KMS-11 (cell line): ENCODE results near the gene MAPRE3.

Experiments used
- H2AFZ ChIP-seq: fragments of 200-600 bp; sonication (generic); 2 replicates; pipeline ENCODE4 v1.6.1; 2016; ENCODE audit warnings: antibody characterized with exemption, mixed run types, low read depth
- H3K27ac ChIP-seq: fragments of 200-600 bp; sonication (generic); 2 replicates; pipeline ENCODE4 v1.6.1; 2016; ENCODE audit warnings: mild to moderate bottlenecking, mixed run types
- H3K27me3 ChIP-seq: fragments of 200-600 bp; sonication (generic); 2 replicates; pipeline ENCODE4 v1.6.1; 2017; ENCODE audit warnings: mild to moderate bottlenecking, low read depth, mixed run types, moderate library complexity; ENCODE audit not compliant: insufficient read depth
- H3K36me3 ChIP-seq: fragments of 200-600 bp; sonication (generic); 2 replicates; pipeline ENCODE4 v1.6.1; 2017; ENCODE audit warnings: mild to moderate bottlenecking, mixed run types; ENCODE audit not compliant: insufficient read depth
- H3K4me1 ChIP-seq: fragments of 200-600 bp; sonication (generic); 2 replicates; pipeline ENCODE4 v1.6.1; 2016; ENCODE audit warnings: mild to moderate bottlenecking, low read depth, mixed run types; ENCODE audit not compliant: poor library complexity, severe bottlenecking
- H3K4me2 ChIP-seq: fragments of 200-600 bp; sonication (generic); 2 replicates; pipeline ENCODE4 v1.7.0; 2016; ENCODE audit warnings: mild to moderate bottlenecking, mixed run types
- H3K4me3 ChIP-seq: fragments of 200-600 bp; sonication (generic); IDR thresholded peaks from 2 replicates; pipeline ENCODE4 v1.6.1; 2017; ENCODE audit warnings: low read depth, low read length, mixed read lengths; ENCODE audit not compliant: insufficient read depth
- H3K79me2 ChIP-seq: fragments of 200-600 bp; sonication (generic); 2 replicates; pipeline ENCODE4 v1.6.1; 2016; ENCODE audit warnings: low read depth, mixed run types; ENCODE audit not compliant: insufficient read depth
- H3K9ac ChIP-seq: fragments of 200-600 bp; sonication (generic); 2 replicates; pipeline ENCODE4 v1.6.1; 2016; ENCODE audit warnings: mild to moderate bottlenecking, mixed run types
- H4K20me1 ChIP-seq: fragments of 200-600 bp; sonication (generic); 2 replicates; pipeline ENCODE4 v1.6.1; 2016; ENCODE audit warnings: mild to moderate bottlenecking, mixed run types; ENCODE audit not compliant: insufficient read depth
- TF ChIP-seq, protein P1 (sequence below): fragments of 200-600 bp; sonication (generic); conservative IDR thresholded peaks from 2 replicates; pipeline ENCODE4 v1.6.1; 2017; ENCODE audit warnings: low read depth, mild to moderate bottlenecking, antibody characterized with exemption, low read length, moderate library complexity, mixed read lengths

MAPRE3 gene

DNA sequence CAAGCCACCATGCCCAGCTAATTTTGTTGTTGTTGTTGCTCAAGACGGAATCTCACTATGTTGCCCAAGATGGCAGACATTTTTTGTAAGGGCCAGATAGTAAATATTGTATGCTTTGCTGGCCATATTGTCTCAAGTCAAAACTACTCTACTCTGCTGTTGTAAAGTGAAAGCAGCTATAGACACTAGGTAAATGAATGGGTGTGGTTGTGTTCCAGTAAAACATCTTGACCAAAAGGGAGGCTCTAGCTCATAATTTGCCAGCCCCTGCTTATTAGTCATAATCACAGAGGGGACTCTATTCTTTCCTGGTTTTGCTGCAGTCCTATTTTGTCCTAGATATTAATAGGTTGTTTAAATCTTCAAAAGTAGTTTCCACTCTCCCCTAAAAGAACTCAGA is 24.5 kb downstream of the MAPRE3 start:
- Histone ChIP-seq H4K20me1 (no peaks in the 10 kb centered on the region), H3K27me3 (no peaks in the 10 kb centered on the region), H3K4me1 (no peaks in the 10 kb centered on the region), H3K9ac (no peak overlapping the region), H3K79me2 (no peaks in the 10 kb centered on the region), H3K27ac (no peak overlapping the region), H3K4me3 (no peak overlapping the region), H3K4me2 (no peak overlapping the region), H3K36me3 (no peaks in the 10 kb centered on the region), H2AFZ (no peak overlapping the region)
- TF ChIP-seq, protein P1, sequence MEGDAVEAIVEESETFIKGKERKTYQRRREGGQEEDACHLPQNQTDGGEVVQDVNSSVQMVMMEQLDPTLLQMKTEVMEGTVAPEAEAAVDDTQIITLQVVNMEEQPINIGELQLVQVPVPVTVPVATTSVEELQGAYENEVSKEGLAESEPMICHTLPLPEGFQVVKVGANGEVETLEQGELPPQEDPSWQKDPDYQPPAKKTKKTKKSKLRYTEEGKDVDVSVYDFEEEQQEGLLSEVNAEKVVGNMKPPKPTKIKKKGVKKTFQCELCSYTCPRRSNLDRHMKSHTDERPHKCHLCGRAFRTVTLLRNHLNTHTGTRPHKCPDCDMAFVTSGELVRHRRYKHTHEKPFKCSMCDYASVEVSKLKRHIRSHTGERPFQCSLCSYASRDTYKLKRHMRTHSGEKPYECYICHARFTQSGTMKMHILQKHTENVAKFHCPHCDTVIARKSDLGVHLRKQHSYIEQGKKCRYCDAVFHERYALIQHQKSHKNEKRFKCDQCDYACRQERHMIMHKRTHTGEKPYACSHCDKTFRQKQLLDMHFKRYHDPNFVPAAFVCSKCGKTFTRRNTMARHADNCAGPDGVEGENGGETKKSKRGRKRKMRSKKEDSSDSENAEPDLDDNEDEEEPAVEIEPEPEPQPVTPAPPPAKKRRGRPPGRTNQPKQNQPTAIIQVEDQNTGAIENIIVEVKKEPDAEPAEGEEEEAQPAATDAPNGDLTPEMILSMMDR: no peak

DNA sequence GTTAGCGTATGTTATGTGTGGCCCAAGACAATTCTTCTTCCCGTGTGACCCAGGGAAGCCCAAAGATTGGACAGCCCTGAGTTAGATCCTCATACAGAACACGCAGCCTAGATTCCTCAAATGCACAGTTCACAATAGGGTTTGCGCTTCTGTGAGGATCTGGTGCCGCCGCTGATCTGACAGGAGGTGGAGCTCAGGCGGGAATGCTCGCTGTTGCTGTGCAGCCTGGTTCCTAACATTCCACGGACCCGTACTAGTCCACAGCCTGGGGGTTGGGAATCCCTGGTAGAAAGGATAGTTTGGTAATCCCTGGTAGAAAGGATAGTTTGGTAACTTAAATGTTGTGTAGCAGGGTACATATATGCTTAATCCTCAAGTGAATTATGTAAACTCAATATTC is 27.0 kb downstream of the MAPRE3 start:
- Histone ChIP-seq H3K4me2 (no peak overlapping the region), H3K27me3 (no peaks in the 10 kb centered on the region), H3K4me3 (no peak overlapping the region), H4K20me1 (no peaks in the 10 kb centered on the region), H3K79me2 (no peaks in the 10 kb centered on the region), H2AFZ (no peak overlapping the region), H3K4me1 (no peaks in the 10 kb centered on the region), H3K9ac (no peak overlapping the region), H3K36me3 (no peaks in the 10 kb centered on the region), H3K27ac (no peak overlapping the region)
- TF ChIP-seq, protein P1: no peak

DNA sequence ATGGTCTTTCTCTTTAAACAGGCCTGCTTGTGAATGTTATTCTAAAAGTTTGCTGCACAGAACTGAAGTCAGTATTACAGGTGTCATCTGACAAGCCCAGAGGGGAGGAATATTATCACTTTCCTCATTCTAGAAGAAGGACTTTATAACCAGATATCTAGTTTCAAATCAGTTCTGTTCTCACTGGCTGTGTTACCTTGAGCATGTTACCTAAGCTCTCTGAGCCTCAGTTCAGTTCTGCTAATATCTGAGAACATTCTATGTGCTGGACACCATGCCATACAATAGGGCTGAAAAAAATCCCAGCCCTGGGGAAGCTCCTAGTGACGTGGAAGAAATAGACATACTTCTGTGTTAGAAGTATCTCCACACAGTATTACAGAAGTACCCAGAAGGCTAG is 27.9 kb downstream of the MAPRE3 start:
- H3K27ac ChIP-seq: no peak overlapping the region
- H3K4me1 ChIP-seq: no peaks in the 10 kb centered on the region
- H3K27me3 ChIP-seq: no peaks in the 10 kb centered on the region
- H3K4me2 ChIP-seq: no peak overlapping the region
- no peaks in the 10 kb centered on the region for H3K79me2 ChIP-seq
- H3K4me3 ChIP-seq: no peak overlapping the region
- no peaks in the 10 kb centered on the region for H4K20me1 ChIP-seq
- no peak overlapping the region for H2AFZ ChIP-seq
- TF ChIP-seq, protein P1: no peak
- H3K36me3 ChIP-seq: no peaks in the 10 kb centered on the region
- H3K9ac ChIP-seq: no peak overlapping the region

DNA sequence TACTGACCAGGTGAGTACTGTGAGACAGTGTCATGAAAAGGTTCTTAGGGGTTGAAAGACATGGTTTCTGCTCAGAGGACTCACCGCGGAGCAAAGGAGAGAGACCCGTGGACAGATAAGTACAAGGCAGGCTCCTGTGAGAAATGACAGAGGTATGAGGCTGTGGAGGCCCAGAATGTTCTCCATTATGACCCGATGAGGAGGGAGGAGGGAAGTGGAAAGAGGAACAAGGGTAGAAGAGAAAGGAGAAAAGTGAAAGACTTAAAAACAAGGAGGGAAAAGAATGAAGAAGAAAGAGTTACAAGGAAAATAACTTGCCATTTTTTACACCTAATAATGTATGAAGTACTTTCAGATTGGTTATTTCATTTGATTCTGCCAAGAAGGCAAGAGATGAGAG is 29.8 kb downstream of the MAPRE3 start:
- no peak overlapping the region for H3K4me2 ChIP-seq
- no peak overlapping the region for H3K4me3 ChIP-seq
- TF ChIP-seq, protein P1: no peak
- no peak overlapping the region for H2AFZ ChIP-seq
- no peaks in the 10 kb centered on the region for H3K79me2 ChIP-seq
- no peaks in the 10 kb centered on the region for H4K20me1 ChIP-seq
- no peak overlapping the region for H3K9ac ChIP-seq
- H3K4me1 ChIP-seq: no peaks in the 10 kb centered on the region
- no peaks in the 10 kb centered on the region for H3K27me3 ChIP-seq
- no peaks in the 10 kb centered on the region for H3K36me3 ChIP-seq
- H3K27ac ChIP-seq: no peak overlapping the region

DNA sequence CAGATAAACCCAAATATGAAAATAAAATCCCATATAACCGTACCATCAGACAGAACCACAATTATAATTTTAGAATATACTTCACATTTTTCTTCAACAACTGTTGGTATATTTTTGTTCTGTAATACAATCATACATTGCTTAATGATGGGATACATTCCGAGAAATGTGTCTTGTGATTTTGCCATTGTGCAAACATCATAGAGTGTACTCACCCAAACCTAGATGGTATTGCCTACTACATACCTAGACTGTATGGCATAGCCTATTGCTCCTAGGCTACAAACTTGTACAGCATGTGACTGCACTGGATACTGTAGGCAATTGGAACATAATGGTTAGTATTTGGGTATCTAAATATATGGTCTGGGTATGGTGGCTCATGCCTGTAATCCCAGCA is 30.6 kb downstream of the MAPRE3 start:
- H3K27ac ChIP-seq: no peak overlapping the region
- no peaks in the 10 kb centered on the region for H4K20me1 ChIP-seq
- TF ChIP-seq, protein P1: no peak
- no peaks in the 10 kb centered on the region for H3K36me3 ChIP-seq
- H3K4me3 ChIP-seq: no peak overlapping the region
- no peaks in the 10 kb centered on the region for H3K4me1 ChIP-seq
- H3K9ac ChIP-seq: no peak overlapping the region
- H3K27me3 ChIP-seq: no peaks in the 10 kb centered on the region
- no peak overlapping the region for H3K4me2 ChIP-seq
- H3K79me2 ChIP-seq: no peaks in the 10 kb centered on the region
- H2AFZ ChIP-seq: no peak overlapping the region
